ENCODE measurements around the gene RPTOR.

The RPTOR gene

GRCh38 chr17:80839970-80840369, 295.3 kb downstream of the RPTOR start:
- no peak for DNase-seq

- DNase-seq = no peak
Observed at GRCh38 chr17:80842456-80843013, 297.9 kb downstream of the RPTOR start.

- no peak for DNase-seq
Observed at GRCh38 chr17:80843741-80844156, 299.1 kb downstream of the RPTOR start.

- DNase-seq = no peak
Observed at GRCh38 chr17:80844418-80844990, 299.9 kb downstream of the RPTOR start.

- no peak for DNase-seq
Observed at GRCh38 chr17:80845069-80845862, 300.6 kb downstream of the RPTOR start.

GRCh38 chr17:80845863-80846671, 301.4 kb downstream of the RPTOR start:
- DNase-seq = no peak

GRCh38 chr17:80846932-80847331, 302.3 kb downstream of the RPTOR start:
- no peak for DNase-seq

- DNase-seq = no peak
Observed at GRCh38 chr17:80847496-80848230, 303.0 kb downstream of the RPTOR start.

GRCh38 chr17:80848449-80849102, 303.9 kb downstream of the RPTOR start:
- DNase-seq = no peak

- no peak for DNase-seq
Observed at GRCh38 chr17:80849119-80849518, 304.5 kb downstream of the RPTOR start.

GRCh38 chr17:80850109-80850508, 305.5 kb downstream of the RPTOR start:
- DNase-seq = no peak

- no peak for DNase-seq
Observed at GRCh38 chr17:80850817-80851216, 306.2 kb downstream of the RPTOR start.

GRCh38 chr17:80851277-80851925, 306.8 kb downstream of the RPTOR start:
- no peak for DNase-seq

- DNase-seq = no peak
Observed at GRCh38 chr17:80852476-80853015, 307.9 kb downstream of the RPTOR start.

GRCh38 chr17:80853076-80853475, 308.4 kb downstream of the RPTOR start:
- no peak for DNase-seq

- no peak for DNase-seq
Observed at GRCh38 chr17:80854220-80854619, 309.6 kb downstream of the RPTOR start.

- DNase-seq = no peak
Observed at GRCh38 chr17:80855196-80855947, 310.7 kb downstream of the RPTOR start.

GRCh38 chr17:80855948-80856862, 311.6 kb downstream of the RPTOR start:
- no peak for DNase-seq
